ENCODE data around the gene NUP88.
"Not testable (repeated sequence)": the region's sequence is repeated elsewhere in the genome, so short reads cannot be mapped to it uniquely, and the experiment has no call there.

NUP88 gene

GRCh38 chr17:5419356-5419958, at the start of gene NUP88:
Gene NUP88, minus strand, starts transcription at chr17:5419662. Its CDS starts 12 bp downstream, at chr17:5419650.
- DNase-seq (ENCODE audit: low spot score): peak; percentile 99

DNA sequence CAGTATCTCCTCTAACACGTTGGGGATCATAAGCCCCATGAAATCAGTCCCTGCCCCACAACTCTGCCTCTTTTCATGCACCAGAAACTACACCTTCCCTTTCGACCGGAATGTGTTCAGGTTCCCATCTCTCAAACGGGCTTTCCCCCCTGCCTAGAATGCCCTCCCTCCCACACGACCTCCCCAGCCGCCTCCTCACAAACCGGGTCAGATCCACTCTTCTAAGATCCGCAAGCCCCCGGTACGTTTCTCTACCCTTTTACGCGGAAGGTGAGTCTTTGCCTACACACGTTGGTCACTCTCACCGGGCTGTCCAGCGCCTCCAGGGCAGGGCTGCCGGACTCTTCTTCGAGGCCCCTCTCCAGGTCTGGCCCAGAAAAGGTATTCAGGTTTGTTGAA, 48.6 kb upstream of the NUP88 start:
- peak; percentile 12 for DNase-seq (ENCODE audit: low spot score)

GRCh38 chr17:5467416-5467815, 48.0 kb upstream of the NUP88 start:
- DNase-seq (ENCODE audit: low spot score): no peak

DNA sequence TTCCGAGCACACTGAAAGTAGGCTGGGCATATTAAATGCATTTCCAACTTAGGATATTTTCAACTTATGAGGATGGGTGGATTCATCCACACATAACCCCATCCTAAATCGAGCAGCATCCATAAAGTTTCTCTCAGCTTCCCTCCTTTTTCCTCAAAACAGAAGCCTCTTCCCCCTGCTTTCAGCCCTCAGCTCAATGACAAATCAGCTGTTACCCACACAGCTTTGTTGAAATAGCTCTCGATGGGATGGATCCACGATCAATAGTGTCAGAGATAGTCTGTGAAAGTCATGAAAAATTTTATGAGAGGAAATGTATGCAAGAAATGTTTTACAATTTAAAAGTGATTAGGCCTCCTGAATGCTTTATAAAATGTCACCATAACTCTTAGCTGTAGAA, 46.8 kb upstream of the NUP88 start:
- no peak for DNase-seq (ENCODE audit: low spot score)

GRCh38 chr17:5464717-5465507, 45.5 kb upstream of the NUP88 start:
- no peak for DNase-seq (ENCODE audit: low spot score)

GRCh38 chr17:5446786-5447185, 27.3 kb upstream of the NUP88 start:
- DNase-seq (ENCODE audit: low spot score): no peak

GRCh38 chr17:5444209-5444608, 24.7 kb upstream of the NUP88 start:
- no peak for DNase-seq (ENCODE audit: low spot score)

DNA sequence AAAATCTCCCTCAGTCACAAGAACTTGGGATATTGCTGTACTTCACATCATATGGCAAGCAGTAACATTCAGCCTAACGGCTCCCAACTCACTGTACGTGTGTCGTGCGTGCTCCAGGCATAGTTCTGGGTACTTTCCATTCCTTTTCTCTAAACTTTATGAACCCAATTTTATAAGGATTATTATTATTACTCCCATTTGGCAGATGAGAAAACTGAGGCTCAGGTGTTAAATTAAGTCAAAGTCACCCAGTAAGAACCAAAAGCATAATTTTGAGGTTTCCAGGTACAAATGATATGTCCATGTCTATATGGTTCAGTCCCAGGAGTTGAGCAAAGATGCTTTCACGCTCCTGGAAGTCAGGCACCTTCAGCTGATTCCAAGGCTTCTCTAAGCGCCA, 24.3 kb upstream of the NUP88 start:
- no peak for DNase-seq (ENCODE audit: low spot score)

DNA sequence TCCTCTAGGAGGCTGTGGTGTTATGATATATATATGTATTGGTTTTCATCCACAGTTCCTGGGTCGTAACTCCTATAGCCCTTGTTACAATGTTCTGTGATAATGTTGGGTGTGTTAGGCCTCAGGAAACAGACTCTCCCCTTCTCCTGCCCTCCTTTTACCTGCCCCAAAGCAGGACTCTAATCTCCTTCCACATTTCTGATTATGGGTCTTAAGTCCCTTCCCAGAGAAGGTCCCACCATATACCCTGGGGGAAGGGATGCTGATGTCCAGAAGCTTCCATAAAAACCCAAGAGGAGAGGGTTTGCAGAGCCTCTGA, 19.9 kb upstream of the NUP88 start:
- DNase-seq (ENCODE audit: low spot score): no peak

- DNase-seq (ENCODE audit: low spot score): peak; percentile 96
These were observed 19.4 kb upstream of the NUP88 start, which contains the start of gene C1QBP for GRCh38 chr17:5438716-5439445. Gene C1QBP, minus strand, starts transcription at chr17:5439155. Its CDS starts 82 bp downstream, at chr17:5439073.

- DNase-seq (ENCODE audit: low spot score): no peak
These were observed 18.4 kb upstream of the NUP88 start for GRCh38 chr17:5437721-5438317.

- DNase-seq (ENCODE audit: low spot score): not testable (repeated sequence)
These were observed 16.4 kb upstream of the NUP88 start for GRCh38 chr17:5435781-5436315.

DNA sequence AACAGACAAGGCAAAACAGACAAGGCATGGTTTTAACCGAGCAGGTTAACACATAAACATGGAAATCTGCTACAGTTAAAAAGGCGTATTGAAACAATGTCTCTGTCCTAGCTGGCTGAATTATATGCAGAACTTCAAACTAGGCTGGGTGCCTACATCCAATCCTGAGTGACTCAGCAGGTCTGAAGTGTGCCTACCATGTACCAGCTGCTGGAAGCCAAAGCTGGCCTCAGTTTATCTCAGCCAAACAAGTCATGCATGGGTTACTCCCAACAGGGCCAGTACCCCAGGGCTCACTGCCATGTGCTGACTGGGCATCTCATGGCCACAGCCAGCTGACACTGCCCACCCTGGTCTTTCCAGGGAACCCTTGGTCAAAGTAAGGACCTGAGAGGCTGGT, 15.5 kb upstream of the NUP88 start:
- no peak for DNase-seq (ENCODE audit: low spot score)

DNA sequence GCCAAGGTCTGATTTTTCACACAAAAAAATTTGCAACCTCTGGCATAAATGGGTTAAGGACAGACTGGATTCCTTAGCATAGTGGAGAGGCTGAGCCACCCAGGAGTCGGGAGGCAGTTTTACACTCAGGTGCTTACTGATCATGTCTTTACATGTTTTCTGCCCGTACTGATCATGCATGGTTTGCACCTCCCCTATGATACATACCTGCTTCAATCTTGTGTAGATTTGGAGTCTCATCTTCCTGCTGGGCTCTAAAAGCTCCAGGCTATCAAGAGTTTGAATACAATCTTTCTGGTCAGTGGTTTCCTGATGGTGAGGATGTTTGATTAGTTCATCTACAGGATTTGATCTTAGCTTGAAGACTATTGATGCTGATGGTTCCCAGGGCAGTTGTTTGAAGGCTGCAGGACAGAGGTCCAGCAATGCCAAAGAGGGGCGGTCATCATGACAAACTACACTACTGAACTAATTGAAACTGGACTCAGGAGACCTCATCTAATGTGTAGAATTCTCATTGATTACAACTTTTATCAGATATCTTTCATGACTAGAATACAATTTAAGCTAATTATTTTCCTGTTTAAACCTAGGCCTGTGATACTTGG, 12.6 kb upstream of the NUP88 start:
- no peak for DNase-seq (ENCODE audit: low spot score)

DNA sequence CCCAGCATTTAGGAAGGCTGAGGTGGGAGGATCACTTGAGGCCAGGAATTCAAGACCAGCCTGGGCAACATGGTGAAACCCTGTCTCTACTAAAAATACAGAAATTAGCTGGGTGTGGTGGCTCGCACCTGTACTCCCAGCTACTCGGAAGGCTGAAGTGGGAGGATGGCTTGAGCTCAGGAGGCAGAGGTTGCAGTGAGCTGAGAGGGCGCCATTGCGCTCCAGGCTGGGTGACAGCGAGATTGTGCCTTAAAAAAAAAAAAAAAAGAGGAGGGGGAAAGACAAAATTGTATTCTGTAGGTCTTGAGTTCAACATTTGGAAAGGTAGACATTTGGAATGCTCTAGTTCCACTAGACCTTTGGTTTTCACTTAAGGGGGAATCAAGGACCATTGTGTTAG, 11.8 kb upstream of the NUP88 start:
- DNase-seq (ENCODE audit: low spot score): not testable (repeated sequence)

GRCh38 chr17:5430413-5430999, 11.0 kb upstream of the NUP88 start:
- no peak for DNase-seq (ENCODE audit: low spot score)

DNA sequence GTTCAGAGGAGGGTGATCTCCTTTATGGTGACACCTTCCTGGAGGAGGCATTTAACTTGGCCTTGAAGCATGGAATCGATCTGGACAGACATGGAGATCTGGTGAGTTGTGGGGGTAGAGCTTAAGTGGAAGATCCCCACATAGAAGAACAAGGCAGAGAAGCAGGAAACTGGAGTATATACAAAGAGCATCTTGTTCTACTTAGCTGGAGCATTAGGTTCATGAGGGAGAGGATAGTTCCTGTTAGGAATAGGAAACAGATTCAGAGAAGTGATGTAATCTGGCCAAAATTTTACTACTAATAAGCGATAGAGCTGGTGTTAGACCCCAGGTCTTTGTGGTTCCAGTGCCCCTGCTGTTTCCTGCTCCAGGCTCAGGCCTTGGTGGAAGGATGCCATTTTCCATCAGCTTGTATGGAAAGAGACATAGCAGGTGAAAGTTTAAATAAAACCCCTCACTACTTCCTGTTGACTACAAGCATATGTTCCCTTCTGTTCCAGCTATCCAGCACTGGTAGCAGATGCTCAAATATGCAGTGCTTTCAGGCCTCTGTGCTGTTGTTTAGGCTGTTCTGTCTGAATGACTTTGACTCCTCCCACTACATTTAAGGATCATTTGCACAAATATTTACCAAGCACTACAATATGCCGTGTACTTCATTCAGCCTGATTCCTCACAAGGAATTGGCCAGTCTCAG, 9.9 kb upstream of the NUP88 start:
- DNase-seq (ENCODE audit: low spot score): no peak

DNA sequence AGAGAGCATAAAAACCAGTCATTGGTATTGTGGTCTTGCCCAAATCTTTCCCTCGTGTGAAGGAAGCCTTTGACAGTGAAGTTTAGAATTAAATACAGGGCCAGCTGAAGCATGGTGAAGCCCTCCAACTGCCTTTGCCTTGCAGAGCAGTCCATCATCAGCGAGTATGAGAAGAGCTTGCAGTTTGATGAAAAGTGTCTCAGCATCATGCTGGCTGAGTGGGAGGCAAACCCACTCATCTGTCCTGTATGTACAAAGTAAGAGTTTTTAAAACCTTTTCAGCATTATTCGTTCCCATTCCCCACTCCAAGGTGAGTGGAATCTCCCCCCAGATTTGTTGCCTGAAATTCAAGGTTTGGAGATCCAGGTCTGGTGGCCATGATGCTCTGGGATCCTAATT, 6.4 kb upstream of the NUP88 start:
- DNase-seq (ENCODE audit: low spot score): no peak

GRCh38 chr17:5424909-5425308, 5.4 kb upstream of the NUP88 start:
- no peak for DNase-seq (ENCODE audit: low spot score)

DNA sequence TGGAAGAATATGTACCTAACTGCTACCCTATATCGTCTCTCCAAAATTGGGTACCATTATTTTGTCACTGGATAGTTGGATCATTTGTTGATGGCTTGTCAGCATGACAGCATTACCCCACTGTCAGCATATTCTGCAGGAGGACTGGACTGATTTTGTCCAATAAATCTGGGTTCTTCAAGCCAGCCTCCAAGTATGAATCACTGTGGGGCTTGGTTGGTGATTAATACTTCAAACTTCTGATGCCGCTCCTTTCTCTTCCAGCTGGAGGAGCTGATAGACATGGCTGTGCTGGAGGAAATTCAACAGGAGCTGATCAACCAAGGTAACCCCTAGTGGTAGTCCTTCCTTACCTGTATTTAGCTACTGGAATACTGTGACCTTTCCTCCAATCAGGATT, 3.0 kb upstream of the NUP88 start:
- DNase-seq (ENCODE audit: low spot score): no peak
